ENCODE results near the gene RAP1B. TPM values are rescaled to one million over a fixed set of nuclear protein-coding genes. Genes with fewer than 3 reads are reported as not detected.

The RAP1B gene
- total RNA-seq, result 87.0 TPM

GRCh38 chr12:68610370-68611093 is at the start of gene RAP1B:
TSS of gene RAP1B (plus strand) at chr12:68610899. CDS start at chr12:68648725, 37,826 bp downstream.

DNA sequence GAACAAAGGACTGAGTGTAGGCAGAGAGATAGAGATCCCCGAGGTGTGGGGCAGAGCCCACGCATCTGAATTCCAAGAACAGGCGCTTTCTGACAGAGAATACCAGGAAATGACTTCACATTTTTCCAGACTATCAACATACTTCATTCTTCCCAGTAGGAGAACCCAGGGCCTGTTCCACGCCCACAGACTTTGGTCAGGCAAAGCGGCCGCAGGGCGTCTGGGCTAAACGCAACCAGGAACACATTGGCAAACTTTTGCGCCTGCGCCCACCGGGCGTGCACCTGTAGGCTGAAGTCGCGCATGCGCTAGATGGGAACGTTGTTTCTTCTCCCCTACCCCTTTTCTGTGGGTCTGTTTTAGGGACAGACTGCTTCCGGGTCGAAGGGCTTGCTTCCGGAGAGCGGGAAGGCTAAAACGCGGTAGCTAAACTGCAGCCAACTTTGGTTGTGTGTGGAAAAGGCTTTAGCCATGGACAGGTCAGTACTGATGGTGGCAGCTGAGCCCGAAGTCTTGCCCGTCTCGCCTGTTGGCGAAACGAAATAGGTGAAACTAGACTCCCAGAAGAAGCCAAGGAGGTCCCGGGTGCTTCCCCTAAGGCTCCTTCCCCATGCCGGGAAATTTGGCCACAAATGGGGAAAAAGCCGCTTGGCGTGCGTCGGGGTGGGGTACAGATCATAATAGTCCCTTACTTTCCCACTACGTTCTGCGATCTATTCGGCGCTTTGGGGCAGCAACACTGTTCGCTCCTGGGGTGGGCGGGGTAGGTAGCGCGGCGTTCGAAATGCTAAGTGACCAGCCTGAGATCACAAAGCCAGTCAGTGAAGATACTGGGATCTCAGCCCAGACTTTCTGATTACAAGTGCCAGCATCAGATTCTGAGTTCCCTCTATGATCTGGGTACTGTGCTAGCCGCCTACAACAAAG is 76.2 kb downstream of the RAP1B start, which contains the start of gene NUP107:
Gene NUP107 (plus strand): TSS at position 384 of the 927 bp plus-strand sequence. CDS start 88 bp downstream, at position 472.

Small RNA genes lying within 50 kb of the gene (small RNA-seq; reads per million reads assigned to genes)
- gene RF00017 (ENCODE audit: low replicate concordance) (not detected), gene SNORA70G (ENCODE audit: low replicate concordance) (not detected)

Other genes with a start within 250 kb of the RAP1B start
- 88.6 TPM for gene NUP107, start 76.1 kb downstream of the RAP1B start, total RNA-seq
- gene SLC35E3, start 135.3 kb downstream of the RAP1B start, total RNA-seq, result 18.2 TPM
- gene MDM2, start 197.3 kb downstream of the RAP1B start, total RNA-seq, result 84.2 TPM

Measured in parietal lobe (tissue), 2 donors.